GM18951 (cell line): ENCODE data around the gene GBX1.

Source experiments
- POLR2A ChIP-seq: IDR thresholded peaks from 4 replicates; pipeline ENCODE4 v1.6.1; 2011; ENCODE audit warnings: mild to moderate bottlenecking; ENCODE audit not compliant: insufficient read length, insufficient read depth; ENCODE audit errors: extremely low read depth
- in situ Hi-C: fragments of 300-500 bp; cut with MboI; formaldehyde crosslinking; loops from one replicate; pipeline ENCODE4 v1.12.0; 2022; ENCODE audit warnings: low sequenced_read_pairs, mixed read lengths, inconsistent platforms; ENCODE audit not compliant: unreplicated experiment

Gene GBX1

DNA sequence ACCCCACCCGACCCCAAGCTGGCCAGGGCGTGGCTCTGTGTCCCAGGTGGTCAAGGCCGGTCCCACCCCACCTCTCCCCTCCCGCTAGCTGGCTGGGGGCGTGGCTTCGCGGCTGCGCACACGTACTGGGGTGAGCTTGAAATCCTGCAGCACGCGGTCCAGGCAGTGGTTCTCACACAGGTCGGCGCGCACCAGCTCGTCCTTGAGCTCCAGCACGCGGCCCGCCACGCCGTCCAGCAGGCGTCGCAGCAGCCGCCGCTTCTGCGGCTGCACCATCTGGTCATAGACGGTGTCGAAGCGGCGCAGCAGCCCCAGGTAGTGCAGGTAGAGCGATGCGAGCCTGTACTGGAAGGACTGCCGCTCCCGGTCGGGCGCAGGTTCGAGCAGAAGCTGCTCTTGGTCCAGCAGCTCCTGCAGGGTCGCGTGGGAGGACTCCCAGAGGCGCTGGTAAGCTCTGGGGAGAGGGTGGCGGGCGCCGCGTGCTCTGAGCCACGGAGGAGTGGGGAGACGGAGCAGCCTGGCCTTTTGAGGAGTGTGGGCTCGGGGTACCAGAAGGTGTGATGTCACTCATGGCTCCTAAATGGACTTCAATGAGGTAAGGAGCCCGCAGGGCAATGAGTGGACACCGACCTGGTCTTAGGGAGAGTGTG lies 37.0 kb upstream of the GBX1 start:
- in situ Hi-C loops: no loop called here
- TF ChIP-seq POLR2A: no peak

DNA sequence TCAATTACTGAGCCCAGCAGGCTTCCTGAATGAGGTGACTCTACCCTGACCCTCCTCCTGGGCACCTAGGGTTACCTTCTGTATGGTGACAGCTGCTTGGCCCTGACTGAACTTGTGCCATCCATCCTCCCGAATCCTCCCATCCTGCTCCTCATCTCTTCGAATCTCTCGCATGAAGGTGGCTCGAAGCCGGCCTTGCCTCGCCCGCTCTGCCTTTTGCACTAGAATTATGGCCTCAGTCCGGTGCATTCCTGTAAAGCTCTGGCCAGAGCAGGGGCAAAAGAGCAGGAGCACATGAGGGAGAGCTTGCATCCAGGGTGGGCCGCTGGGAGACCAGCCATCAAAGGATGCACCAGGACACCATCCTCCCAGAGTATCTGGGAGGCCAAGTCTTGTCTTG lies 35.3 kb upstream of the GBX1 start:
- in situ Hi-C loops: no loop called here
- TF ChIP-seq POLR2A: no peak

- TF ChIP-seq POLR2A: no peak
- in situ Hi-C loops: no loop called here
Observed at GRCh38 chr7:151201751-151202150, 34.3 kb upstream of the GBX1 start.

DNA sequence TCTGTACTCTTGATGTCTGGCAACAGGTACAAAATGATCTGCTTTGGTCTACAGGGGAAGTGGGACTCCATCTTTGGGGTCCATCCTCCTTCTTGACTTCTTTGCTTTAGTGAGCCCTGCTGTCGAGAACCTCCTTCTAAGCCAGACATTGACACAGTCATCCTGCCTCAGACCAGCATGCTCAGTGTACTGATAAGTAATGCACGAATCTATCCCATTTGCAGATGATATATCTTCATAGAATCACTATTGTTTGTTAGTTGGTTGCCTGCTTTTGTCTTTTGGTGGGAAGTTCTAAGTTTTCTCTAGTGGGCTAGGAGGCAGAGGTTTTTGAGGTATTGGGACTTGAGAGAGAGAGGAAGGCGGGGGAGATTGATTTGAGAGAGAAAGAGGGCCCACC lies 33.9 kb upstream of the GBX1 start:
- in situ Hi-C loops: no loop called here
- TF ChIP-seq POLR2A: no peak

GRCh38 chr7:151198945-151199848 lies 31.7 kb upstream of the GBX1 start:
- in situ Hi-C loops: no loop called here
- TF ChIP-seq POLR2A: no peak

- in situ Hi-C loops: no loop called here
- TF ChIP-seq POLR2A: no peak
Observed at GRCh38 chr7:151197932-151198331, 30.4 kb upstream of the GBX1 start.

DNA sequence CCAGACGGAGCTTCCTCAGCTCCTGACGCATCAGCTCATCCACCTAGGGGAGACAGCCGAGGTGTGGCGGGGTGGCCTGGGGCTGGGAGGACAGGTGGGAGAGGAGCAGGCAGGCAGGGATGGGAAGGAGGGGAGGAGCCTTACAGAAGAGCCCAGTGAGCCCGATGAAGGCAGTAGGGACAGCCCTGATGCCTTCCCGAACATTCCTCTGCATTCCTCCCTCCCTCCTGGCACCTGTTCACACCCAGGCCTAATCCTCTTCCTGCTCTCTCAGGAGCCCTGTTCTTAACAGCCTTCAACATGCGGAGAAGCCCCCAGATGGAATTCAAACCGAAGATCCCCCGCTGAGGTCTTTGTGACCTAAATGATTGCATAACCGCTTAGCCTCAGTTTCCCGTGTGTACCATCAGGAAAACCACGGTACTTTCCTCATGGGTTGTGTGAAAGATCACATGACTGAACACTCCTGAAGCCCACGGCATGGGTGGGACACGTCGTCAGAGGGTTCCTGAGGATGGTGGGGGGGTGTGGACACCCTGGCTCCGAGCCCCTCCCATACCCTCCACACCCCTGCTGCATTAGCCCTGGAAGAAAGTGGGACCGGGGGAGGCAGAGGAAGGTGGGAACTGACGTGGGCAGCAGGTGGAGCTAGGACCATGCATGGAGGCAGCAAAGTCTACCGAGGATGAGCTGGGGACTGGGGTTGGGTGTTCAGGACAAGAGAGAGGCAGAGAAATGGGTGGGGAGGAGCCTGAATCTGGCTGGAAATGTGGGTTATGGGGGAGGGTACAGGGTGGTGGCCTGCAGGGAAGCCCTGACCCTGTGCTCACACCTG lies 28.3 kb upstream of the GBX1 start:
- in situ Hi-C loops: no loop called here
- no peak for TF ChIP-seq POLR2A

GRCh38 chr7:151194188-151194587 lies 26.7 kb upstream of the GBX1 start:
- no peak for TF ChIP-seq POLR2A
- in situ Hi-C loops: no loop called here

- TF ChIP-seq POLR2A: no peak
Observed at GRCh38 chr7:151193203-151193978, 25.9 kb upstream of the GBX1 start.

GRCh38 chr7:151192002-151192539 lies 24.6 kb upstream of the GBX1 start:
- in situ Hi-C loops: no loop called here
- no peak for TF ChIP-seq POLR2A

More at GRCh38 chr7:151193203-151193978, 25.9 kb upstream of the GBX1 start:
- in situ Hi-C loops: no loop called here

GRCh38 chr7:151191544-151191943 lies 24.1 kb upstream of the GBX1 start:
- in situ Hi-C loops: no loop called here
- TF ChIP-seq POLR2A: no peak

DNA sequence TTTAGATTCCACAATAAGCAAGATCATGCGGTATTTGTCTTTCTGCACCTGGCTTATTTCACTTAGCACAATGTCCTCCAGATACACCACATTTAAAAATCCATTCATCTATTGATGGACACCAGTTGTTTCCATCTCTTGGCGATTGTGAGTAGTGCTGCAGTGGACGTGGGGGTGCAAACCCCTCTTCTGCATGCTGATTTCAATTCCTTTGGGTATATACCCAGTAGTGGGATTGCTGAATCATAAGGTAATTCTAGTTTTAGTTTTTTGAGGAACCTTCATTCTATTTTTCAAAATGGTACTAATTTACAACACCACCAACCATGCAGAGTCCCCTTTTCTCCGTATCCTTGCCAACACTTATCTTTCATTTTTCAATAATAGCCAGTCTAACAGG lies 21.5 kb upstream of the GBX1 start:
- in situ Hi-C loops: no loop called here
- TF ChIP-seq POLR2A: no peak
